VCaP (cell line): Measurements from ENCODE around the gene TMEM212.

ENCODE experiments used
- H3K27ac ChIP-seq: fragments of 450-650 bp; 2 replicates; pipeline ENCODE4 v1.5.1; 2017
- TF ChIP-seq, protein P1 (sequence below): fragments of 450-650 bp; conservative IDR thresholded peaks from 2 replicates; pipeline ENCODE4 v1.5.1; 2017; ENCODE audit warnings: mild to moderate bottlenecking, moderate library complexity

Gene TMEM212

DNA sequence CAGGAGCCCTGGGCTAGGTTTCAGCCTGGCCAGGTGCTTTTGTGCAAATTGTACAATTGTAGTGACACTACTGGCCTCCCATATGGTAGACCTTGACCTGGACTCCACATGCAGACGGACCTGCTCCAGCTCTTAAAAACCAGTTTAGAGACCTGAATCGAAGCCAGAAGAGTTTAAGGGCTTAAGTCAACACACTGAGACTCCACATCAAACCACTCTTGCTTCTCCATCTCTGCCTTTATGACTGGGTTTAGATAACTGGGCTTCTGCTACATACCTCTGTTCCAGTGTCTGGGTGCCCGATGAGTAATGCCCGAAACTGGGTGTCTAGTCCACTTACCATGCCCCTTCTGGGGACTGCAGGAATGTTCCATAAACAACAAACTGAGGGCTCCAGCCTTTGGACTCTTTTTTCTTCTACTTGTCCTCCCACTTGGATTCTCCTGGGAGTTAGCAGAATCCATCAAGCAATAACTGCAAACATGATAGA, 32.8 kb downstream of the TMEM212 start:
- TF ChIP-seq, protein P1, sequence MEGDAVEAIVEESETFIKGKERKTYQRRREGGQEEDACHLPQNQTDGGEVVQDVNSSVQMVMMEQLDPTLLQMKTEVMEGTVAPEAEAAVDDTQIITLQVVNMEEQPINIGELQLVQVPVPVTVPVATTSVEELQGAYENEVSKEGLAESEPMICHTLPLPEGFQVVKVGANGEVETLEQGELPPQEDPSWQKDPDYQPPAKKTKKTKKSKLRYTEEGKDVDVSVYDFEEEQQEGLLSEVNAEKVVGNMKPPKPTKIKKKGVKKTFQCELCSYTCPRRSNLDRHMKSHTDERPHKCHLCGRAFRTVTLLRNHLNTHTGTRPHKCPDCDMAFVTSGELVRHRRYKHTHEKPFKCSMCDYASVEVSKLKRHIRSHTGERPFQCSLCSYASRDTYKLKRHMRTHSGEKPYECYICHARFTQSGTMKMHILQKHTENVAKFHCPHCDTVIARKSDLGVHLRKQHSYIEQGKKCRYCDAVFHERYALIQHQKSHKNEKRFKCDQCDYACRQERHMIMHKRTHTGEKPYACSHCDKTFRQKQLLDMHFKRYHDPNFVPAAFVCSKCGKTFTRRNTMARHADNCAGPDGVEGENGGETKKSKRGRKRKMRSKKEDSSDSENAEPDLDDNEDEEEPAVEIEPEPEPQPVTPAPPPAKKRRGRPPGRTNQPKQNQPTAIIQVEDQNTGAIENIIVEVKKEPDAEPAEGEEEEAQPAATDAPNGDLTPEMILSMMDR, result no peak
- peak overlapping the region; percentile 14; the same call in 1 of the 2 replicates for H3K27ac ChIP-seq

DNA sequence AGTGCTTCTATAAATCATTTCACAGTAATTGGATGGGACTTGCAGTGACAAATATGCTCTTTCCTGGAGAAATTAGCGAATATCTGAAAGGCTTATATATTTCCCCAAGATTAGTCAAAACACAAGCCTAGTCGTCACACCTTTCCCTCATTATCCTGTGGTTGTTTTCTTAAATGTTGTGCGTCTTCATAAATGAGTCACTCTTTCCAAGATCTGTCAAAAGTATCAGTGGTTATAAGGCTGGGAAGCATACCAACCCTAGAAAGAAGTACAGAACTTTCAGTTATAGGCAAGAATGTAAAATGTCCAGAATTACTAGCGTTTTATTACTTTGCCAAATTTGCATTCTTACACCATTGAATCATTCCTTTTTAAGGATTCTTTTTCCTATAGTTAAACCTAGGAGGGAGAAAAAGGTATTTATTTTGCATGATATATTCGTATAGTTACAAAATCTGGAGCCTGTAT, 33.6 kb downstream of the TMEM212 start:
- TF ChIP-seq, protein P1, result no peak
- no peak overlapping the region for H3K27ac ChIP-seq

DNA sequence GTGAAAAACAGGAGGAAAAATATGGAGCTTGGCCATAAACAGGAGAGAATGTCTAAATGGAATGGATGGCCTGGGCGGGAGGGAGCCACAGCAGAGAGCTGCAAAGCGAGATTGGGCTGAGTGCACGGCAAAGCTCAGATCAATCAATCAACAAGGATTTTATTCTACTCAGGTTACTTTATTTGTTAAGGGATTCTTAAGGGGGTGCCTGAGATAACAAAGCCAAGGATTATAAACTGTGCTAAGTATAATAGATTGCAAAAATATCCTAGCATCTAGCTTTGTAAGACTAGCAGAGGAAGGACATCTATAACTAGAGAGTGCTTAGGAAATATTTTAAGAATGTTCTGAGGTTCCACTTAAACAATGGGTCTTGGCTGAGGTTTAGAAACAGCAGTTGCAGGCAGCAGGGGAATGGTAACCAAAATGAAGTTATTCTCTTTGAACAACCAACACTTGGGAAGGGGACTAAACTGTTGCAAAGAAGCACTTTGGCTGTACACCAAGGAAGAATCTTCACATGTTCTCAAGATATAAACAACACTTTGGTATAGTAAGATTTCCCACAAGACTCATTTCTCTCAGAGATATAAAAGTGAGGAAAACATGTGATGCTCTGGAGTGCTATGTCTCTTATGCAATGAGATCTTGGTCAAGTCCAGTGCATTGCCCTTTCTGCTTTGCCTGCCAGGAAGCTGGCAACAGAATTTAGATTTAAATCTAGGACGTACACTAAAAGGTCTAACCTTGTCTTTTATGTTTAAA, 35.5 kb downstream of the TMEM212 start:
- no peak overlapping the region for H3K27ac ChIP-seq
- TF ChIP-seq, protein P1, result no peak

DNA sequence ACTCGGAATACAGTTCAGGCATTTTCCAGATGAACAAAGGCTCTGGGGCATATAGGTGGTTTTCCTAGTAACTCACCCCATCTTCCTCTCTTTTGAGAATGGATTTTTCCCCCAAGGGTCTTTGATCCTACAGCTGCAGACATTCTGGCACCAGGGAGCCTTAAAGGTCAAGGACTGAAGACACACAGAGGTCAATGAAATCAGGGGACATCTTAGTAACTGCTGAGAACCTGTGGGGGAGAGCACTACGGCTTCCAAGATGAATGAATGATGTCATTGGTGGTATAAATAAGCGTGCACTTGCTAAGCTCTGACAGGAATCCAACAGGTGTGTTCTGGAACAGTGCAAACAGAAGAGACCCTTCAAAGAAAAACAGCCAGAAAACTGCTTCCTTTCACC, 36.3 kb downstream of the TMEM212 start:
- TF ChIP-seq, protein P1, result no peak
- no peak overlapping the region for H3K27ac ChIP-seq

DNA sequence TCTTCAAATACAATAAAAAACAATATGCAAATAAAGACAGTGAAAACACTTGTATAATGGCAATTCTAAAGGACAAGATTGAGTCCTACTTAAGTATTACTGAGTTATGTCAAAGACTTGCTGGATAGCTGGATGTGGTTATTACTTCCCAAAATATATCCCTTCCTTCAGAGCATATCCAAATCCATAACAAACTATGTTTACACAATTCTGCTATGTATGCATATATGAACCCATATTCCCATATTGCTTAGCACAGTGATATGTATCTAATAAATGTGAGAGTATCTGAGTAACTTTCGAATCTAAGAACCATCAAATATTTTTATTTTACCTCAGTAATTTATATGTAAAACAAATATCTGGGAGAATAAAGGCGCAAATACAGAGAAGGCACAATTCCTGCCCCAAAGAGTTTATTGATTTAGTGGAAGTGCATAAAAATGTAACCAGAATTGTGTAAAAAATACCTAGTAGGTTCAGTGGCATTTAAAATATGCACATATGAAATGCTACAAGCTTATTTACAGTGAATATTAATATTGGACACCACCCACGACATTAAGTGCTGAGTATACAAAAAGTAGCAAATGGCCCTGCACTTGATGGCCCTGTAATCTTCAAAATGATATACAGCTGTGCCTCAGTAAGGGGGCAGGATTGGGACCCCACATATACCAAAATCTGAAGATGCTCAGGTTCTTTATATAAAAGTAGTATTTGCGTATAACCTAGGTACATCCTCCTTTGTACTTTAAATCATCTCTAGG, 37.1 kb downstream of the TMEM212 start:
- no peak overlapping the region for H3K27ac ChIP-seq
- TF ChIP-seq, protein P1, result no peak

DNA sequence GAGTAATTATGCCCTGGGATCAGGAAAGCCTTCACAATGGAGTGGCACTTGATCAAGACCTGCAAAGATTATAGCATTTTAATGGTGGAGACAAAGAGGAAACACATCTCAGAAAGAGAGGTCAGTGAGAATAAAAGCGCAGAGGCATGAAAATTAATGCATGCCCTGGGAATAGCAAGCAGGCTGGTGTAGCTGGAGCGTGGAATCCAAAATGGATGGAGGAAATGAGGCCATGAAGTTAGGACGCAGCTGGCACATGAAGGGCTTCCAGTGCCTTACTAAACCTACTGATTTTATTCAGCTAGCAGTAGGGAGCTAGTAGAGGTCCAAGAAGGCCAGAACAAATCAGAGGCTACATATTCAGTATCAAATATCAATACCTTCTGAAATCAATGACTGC, 38.1 kb downstream of the TMEM212 start:
- TF ChIP-seq, protein P1, result no peak
- H3K27ac ChIP-seq, result no peak overlapping the region

DNA sequence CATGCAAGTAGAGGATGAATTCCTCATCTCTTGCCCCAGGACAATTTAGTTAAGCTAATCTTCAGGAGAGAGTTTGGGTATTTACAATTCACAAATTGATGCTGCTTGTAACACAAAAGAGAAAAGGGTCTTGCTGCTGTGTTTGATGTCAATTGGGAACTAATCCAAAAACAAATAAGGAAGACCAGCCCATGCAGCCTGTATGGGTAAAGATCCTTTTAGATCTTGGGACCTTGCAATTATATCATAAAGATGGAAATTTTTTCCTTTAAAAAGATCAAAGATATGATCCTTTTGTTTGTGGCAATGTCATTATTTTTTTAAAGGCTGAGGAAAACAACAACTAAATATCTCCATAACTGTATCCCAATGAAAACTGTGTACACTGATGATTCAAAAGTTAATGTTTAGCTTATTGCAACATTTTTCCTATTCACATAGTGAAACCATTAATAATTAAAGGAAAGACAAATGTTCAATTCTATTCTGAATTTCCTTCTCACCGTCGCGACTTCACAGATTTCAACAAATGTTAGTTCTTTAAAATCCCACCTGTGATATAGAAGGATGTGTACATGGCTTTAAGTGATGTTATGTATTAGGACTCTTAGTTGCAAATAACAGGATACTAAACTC, 40.2 kb downstream of the TMEM212 start:
- TF ChIP-seq, protein P1, result no peak
- H3K27ac ChIP-seq, result no peak overlapping the region
